Parathyroid adenoma (tissue), 2 donors: ENCODE data around the gene LPP.

Source experiments
- H2AFZ ChIP-seq: fragments of 300-600 bp; sonication (generic); one replicate; pipeline ENCODE4 v1.7.0; 2017; ENCODE audit warnings: antibody characterized with exemption, mild to moderate bottlenecking
- H3K27ac ChIP-seq: fragments of 300-600 bp; sonication (generic); one replicate; pipeline ENCODE4 v1.7.0; 2017
- H3K27me3 ChIP-seq: fragments of 300-600 bp; sonication (generic); one replicate; pipeline ENCODE4 v1.7.0; 2017; ENCODE audit warnings: low read length; ENCODE audit not compliant: control insufficient read depth, insufficient read depth
- H3K36me3 ChIP-seq: fragments of 300-600 bp; sonication (generic); one replicate; pipeline ENCODE4 v1.7.0; 2017; ENCODE audit warnings: low read length; ENCODE audit not compliant: control insufficient read depth, insufficient read depth
- H3K4me1 ChIP-seq: fragments of 300-600 bp; sonication (generic); one replicate; pipeline ENCODE4 v1.7.0; 2017; ENCODE audit warnings: control low read depth
- H3K4me2 ChIP-seq: fragments of 300-600 bp; sonication (generic); one replicate; pipeline ENCODE4 v1.7.0; 2017; ENCODE audit warnings: low read length
- H3K4me3 ChIP-seq: fragments of 300-600 bp; sonication (generic); one replicate; pipeline ENCODE4 v1.7.0; 2017; ENCODE audit warnings: low read depth, low read length
- H3K79me2 ChIP-seq: fragments of 300-600 bp; sonication (generic); one replicate; pipeline ENCODE4 v1.7.0; 2017; ENCODE audit warnings: control low read depth
- H3K9ac ChIP-seq: fragments of 300-600 bp; sonication (generic); one replicate; pipeline ENCODE4 v1.7.0; 2017; ENCODE audit warnings: mild to moderate bottlenecking
- H3K9me3 ChIP-seq: fragments of 300-600 bp; sonication (generic); one replicate; pipeline ENCODE4 v1.7.0; 2017; ENCODE audit warnings: low read length; ENCODE audit not compliant: control insufficient read depth
- CTCF ChIP-seq: fragments of 300-600 bp; sonication (generic); IDR thresholded peaks from one replicate; pipeline ENCODE4 v1.7.0; 2017; ENCODE audit warnings: antibody characterized with exemption, mild to moderate bottlenecking
- donor health status: primary hyperparathyroidism.

Gene LPP

DNA sequence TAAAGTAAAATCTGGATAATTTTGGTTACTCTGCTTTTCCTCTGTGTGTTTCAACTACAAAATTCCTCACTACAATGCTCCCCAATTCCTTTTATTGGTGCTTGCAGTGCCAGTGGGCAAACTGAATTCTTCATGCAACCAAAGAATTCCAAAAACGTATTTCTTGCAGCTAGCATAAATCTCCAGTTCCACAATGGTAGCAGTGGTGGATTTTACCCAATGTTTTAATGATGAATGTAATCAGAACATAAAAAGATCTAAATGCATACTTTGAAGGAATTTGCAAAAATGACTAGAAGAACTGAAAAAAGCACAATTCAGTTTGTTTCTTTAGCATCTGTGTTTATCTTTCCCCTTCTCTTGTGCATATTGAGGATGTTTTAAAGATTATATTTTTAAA, 658.2 kb downstream of the LPP start:
- H2AFZ ChIP-seq: no peak overlapping the region
- TF ChIP-seq CTCF: no peak
- no peaks in the 10 kb centered on the region for H3K27me3 ChIP-seq
- no peak overlapping the region for H3K9ac ChIP-seq
- H3K4me1 ChIP-seq: no peaks in the 10 kb centered on the region
- no peaks in the 10 kb centered on the region for H3K36me3 ChIP-seq
- H3K79me2 ChIP-seq: no peaks in the 10 kb centered on the region
- H3K4me2 ChIP-seq: no peak overlapping the region
- no peaks in the 10 kb centered on the region for H3K9me3 ChIP-seq
- H3K4me3 ChIP-seq: no peak overlapping the region
- H3K27ac ChIP-seq: no peak overlapping the region

DNA sequence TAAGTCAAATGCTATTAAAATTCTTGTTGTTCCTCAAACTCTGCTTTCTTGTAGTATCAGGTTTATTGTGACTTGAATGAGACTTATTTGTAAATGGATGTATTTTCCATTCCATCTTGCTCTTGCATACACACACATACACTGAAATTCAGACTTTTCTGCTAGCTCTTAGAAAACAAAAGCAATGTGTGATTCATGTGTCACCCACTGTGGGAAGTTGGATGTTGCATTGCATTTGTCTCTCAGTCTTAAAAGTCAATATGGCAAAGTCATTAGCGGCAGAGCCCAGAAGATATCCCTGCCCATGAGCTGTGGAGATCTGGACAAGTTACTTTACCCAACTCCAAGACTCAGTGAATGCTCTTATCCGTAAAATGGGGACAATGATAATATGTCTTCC, 660.6 kb downstream of the LPP start:
- Histone ChIP-seq H3K4me2 (no peak overlapping the region), H3K79me2 (no peaks in the 10 kb centered on the region), H3K36me3 (no peaks in the 10 kb centered on the region), H2AFZ (no peak overlapping the region), H3K4me1 (peaks cover 3% of the 10 kb centered on the region), H3K9me3 (no peaks in the 10 kb centered on the region), H3K27ac (no peak overlapping the region), H3K4me3 (no peak overlapping the region), H3K27me3 (no peaks in the 10 kb centered on the region), H3K9ac (no peak overlapping the region)
- TF ChIP-seq CTCF: no peak

GRCh38 chr3:188817103-188817934, 663.4 kb downstream of the LPP start:
- no peak for TF ChIP-seq CTCF
- H3K4me1 ChIP-seq: peaks cover 3% of the 10 kb centered on the region
- H3K27ac ChIP-seq: no peak overlapping the region

DNA sequence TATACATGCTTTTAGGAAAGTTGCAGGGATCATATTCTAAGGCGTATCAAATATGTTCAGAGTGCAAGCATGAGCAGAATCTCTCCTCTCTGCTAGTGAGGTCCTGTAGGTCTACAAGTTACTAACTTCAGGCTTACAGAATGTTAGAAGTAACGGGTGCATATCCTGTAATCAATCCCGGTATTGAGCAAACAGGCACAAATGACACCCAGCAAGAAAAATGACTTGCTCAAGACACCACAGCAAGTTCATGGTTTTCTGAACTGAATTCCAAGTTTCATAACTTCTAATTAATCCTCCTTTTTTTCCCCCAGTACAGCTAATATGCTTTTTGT, 663.9 kb downstream of the LPP start:
- Histone ChIP-seq H2AFZ (no peak overlapping the region), H3K79me2 (no peaks in the 10 kb centered on the region), H3K27ac (no peak overlapping the region), H3K27me3 (no peaks in the 10 kb centered on the region), H3K9ac (no peak overlapping the region), H3K36me3 (no peaks in the 10 kb centered on the region), H3K4me2 (no peak overlapping the region), H3K9me3 (no peaks in the 10 kb centered on the region), H3K4me1 (peaks cover 3% of the 10 kb centered on the region), H3K4me3 (no peak overlapping the region)
- TF ChIP-seq CTCF: no peak

More at GRCh38 chr3:188817103-188817934, 663.4 kb downstream of the LPP start:
- no peak overlapping the region for H3K9ac ChIP-seq
- no peaks in the 10 kb centered on the region for H3K9me3 ChIP-seq
- no peaks in the 10 kb centered on the region for H3K79me2 ChIP-seq
- no peak overlapping the region for H3K4me3 ChIP-seq
- no peak overlapping the region for H2AFZ ChIP-seq
- H3K4me2 ChIP-seq: no peak overlapping the region
- no peaks in the 10 kb centered on the region for H3K27me3 ChIP-seq
- no peaks in the 10 kb centered on the region for H3K36me3 ChIP-seq

GRCh38 chr3:188818282-188818681, 664.3 kb downstream of the LPP start:
- Histone ChIP-seq H3K36me3 (no peaks in the 10 kb centered on the region), H3K9ac (no peak overlapping the region), H3K4me3 (no peak overlapping the region), H3K4me1 (peaks cover 3% of the 10 kb centered on the region), H3K27ac (no peak overlapping the region), H3K4me2 (no peak overlapping the region), H3K79me2 (no peaks in the 10 kb centered on the region), H2AFZ (no peak overlapping the region), H3K27me3 (no peaks in the 10 kb centered on the region), H3K9me3 (no peaks in the 10 kb centered on the region)
- TF ChIP-seq CTCF: no peak
